Vagina (tissue), 2 donors: ENCODE measurements around the gene SYCP2L.

ENCODE experiments used
- CTCF ChIP-seq, 3 experiments: fragments of 450-650 bp in 2 of 3; fragments of 200-600 bp in 1 of 3; sonication (generic) in 1 of 3; IDR thresholded peaks; one replicate each; pipeline ENCODE4 v1.5.1; 2017 to 2019; ENCODE audit warnings: antibody characterized with exemption in 3 of 3, mild to moderate bottlenecking in 2 of 3, moderate library complexity in 2 of 3
- POLR2A ChIP-seq, 2 donors: fragments of 450-650 bp; IDR thresholded peaks; one replicate each; pipeline ENCODE4 v1.6.1; 2017; ENCODE audit warnings: antibody characterized with exemption in 2 of 2, mild to moderate bottlenecking in 2 of 2, moderate library complexity in 2 of 2
- POLR2AphosphoS5 ChIP-seq, 2 donors: sonication (generic); formaldehyde crosslinking; IDR thresholded peaks; one replicate each; pipeline ENCODE4 v1.9.0; 2017; ENCODE audit warnings: antibody characterized with exemption in 2 of 2, mild to moderate bottlenecking in 2 of 2, low read depth in 1 of 2; ENCODE audit not compliant: insufficient read depth in 1 of 2

DNA sequence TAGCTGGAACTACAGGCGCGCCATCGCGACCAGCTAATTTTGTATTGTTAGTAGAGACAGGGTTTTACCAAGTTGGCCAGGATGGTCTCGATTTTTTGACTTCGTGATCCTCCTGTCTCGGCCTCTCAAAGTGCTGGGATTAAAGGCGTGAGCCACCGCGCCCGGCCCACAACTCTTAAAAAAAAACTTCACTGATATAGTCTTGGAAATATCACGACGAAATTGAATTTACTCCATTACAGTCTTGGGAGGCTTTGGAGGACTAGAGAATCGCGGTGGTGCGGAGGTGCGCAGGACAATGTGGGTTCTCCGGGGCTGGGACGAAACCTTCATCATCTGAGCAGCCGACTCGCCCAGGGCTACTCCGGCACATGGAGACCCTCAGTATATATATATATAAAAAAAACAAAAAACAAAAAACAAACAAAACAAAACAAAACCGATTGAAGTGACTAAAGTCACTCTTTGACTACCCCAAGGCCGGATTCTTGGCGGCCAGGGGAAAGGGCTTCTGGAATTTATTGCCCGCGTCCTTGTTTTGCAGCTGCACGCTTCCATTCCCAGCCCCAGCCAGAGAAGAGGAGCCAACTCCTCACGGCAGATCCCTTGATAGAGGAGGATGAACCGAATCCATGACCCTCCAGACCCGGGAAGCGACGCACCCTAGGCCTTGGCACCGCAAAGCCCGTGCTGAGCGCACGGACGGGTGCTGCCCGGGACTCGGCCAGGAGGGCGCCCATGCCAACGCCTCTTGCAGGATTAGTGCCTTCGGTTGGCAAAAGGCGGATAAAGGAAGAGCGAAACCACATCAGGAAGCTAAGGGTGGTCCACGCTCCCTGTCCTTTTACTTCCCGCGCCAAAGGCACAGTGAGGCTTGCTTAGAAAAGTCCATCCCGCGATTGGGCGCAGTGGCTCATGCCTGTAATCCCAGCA, 3.3 kb upstream of the SYCP2L start:
- TF ChIP-seq POLR2A (IDR thresholded peaks at IDR 0.05) (no peak), CTCF (IDR thresholded peaks at IDR 0.05) (no peak), POLR2AphosphoS5 (IDR thresholded peaks at IDR 0.05; ENCODE audit: insufficient read depth in 1 of 2, low read depth in 1 of 2) (no peak)
